ENCODE measurements around the gene ZNF846.

DNA sequence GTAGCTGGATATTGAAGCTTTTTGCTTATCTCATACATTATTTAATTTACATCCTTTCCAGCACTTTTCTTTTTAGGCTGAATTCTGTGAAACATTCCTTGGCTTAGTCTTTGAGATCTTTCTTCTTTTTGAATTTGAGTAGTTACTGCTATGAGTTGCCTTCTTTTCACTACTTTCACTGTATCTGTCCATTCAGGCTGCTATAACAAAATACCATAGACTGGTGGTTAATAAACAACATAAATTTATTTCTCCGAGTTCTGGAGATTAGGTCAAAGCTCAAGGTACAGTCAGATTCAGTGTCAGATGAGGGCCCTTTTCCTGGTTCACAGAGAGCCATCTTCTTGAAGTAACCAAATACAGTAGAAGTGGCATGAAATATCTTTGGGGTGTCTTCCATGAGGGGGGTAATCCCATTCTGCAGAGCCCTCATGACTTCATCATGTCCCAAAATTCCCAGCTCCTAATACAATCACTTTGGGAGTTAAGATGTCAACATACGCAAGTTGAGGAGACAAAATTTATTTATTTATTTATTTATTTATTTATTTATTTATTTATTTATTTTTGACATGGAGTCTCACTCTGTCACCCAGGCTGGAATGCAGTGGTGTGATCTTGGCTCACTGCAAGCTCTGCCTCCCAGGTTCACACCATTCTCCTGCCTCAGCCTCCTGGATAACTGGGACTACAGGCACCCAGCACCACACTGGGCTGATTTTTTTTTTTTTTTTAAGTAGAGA is 15.7 kb downstream of the ZNF846 start:
- TF ChIP-seq POLR2AphosphoS5 (IDR thresholded peaks at IDR 0.05; ENCODE audit: low read depth) (no peak), CTCF (IDR thresholded peaks at IDR 0.05; ENCODE audit: insufficient read depth, low read length) (no peak), REST (IDR thresholded peaks at IDR 0.05; ENCODE audit: insufficient replicate concordance, low read depth) (no peak)

Data from HL-60 (cell line).